A549 (cell line): ENCODE results near the gene EBI3. TPM values are rescaled to one million over a fixed set of nuclear protein-coding genes. Genes with fewer than 3 reads are reported as not detected.

Experiments used
- BHLHE40 ChIP-seq: IDR thresholded peaks from 2 replicates; pipeline ENCODE4 v1.6.1; 2012; ENCODE audit warnings: low read depth, low read length, inconsistent platforms
- CBX2 ChIP-seq: fragments of 200-600 bp; sonication (generic); IDR thresholded peaks from 2 replicates; pipeline ENCODE4 v1.6.1; 2016; ENCODE audit warnings: low read depth, mild to moderate bottlenecking, borderline replicate concordance
- CBX8 ChIP-seq: fragments of 200-600 bp; sonication (generic); IDR thresholded peaks from 2 replicates; pipeline ENCODE4 v1.6.1; 2016
- CEBPB ChIP-seq, 2 experiments: fragments of >200 bp in 1 of 2; sonication (Bioruptor Twin) in 1 of 2; formaldehyde crosslinking in 1 of 2; IDR thresholded peaks; 2 replicates each; pipeline ENCODE4 v1.6.1; 2012 to 2016
- CHD2 ChIP-seq: fragments of 150-350 bp; IDR thresholded peaks from 2 replicates; pipeline ENCODE4 v1.6.1; 2014; ENCODE audit warnings: low read length; ENCODE audit not compliant: partially characterized antibody
- CTCF ChIP-seq: fragments of >200 bp; sonication (Bioruptor Twin); formaldehyde crosslinking; IDR thresholded peaks from 3 replicates; pipeline ENCODE4 v1.5.1; 2016
- EHMT2 ChIP-seq: fragments of 200-600 bp; sonication (generic); IDR thresholded peaks from 2 replicates; pipeline ENCODE4 v1.6.1; 2016; ENCODE audit warnings: antibody characterized with exemption, low read depth, mild to moderate bottlenecking, moderate library complexity
- ELK1 ChIP-seq: fragments of 150-350 bp; IDR thresholded peaks from 2 replicates; pipeline ENCODE4 v1.6.1; 2014; ENCODE audit warnings: low read depth, mild to moderate bottlenecking, low read length
- EP300 ChIP-seq, 2 experiments: fragments of >200 bp; sonication (Bioruptor Twin); formaldehyde crosslinking; IDR thresholded peaks; 2 replicates in 1 of 2; 3 replicates in 1 of 2; pipeline ENCODE4 v1.6.1; 2016 to 2017
- FOSB ChIP-seq: fragments of 250-450 bp; sonication (Bioruptor Pico); IDR thresholded peaks from 2 replicates; pipeline ENCODE4 v1.5.0; 2020; ENCODE audit warnings: mild to moderate bottlenecking, moderate library complexity
- FOXS1 ChIP-seq: fragments of 250-450 bp; sonication (Bioruptor Pico); IDR thresholded peaks from 2 replicates; pipeline ENCODE4 v1.5.0; 2020; ENCODE audit warnings: mild to moderate bottlenecking, moderate library complexity
- GATA3 ChIP-seq: IDR thresholded peaks from 2 replicates; pipeline ENCODE4 v1.6.1; 2012; ENCODE audit warnings: borderline replicate concordance
- HDAC2 ChIP-seq: fragments of 200-600 bp; sonication (generic); IDR thresholded peaks from 2 replicates; pipeline ENCODE4 v1.6.1; 2016
- HES2 ChIP-seq: fragments of >200 bp; sonication (Bioruptor Twin); formaldehyde crosslinking; IDR thresholded peaks from 2 replicates; pipeline ENCODE4 v1.6.1; 2016
- HMGXB4 ChIP-seq: fragments of 250-450 bp; sonication (Bioruptor Pico); IDR thresholded peaks from 2 replicates; pipeline ENCODE4 v1.5.0; 2021; ENCODE audit warnings: mild to moderate bottlenecking, moderate library complexity, borderline replicate concordance
- HOXA7 ChIP-seq: fragments of 250-450 bp; sonication (Bioruptor Pico); IDR thresholded peaks from 2 replicates; pipeline ENCODE4 v1.5.0; 2020; ENCODE audit warnings: mild to moderate bottlenecking, moderate library complexity
- HOXB13 ChIP-seq: fragments of 250-450 bp; sonication (Bioruptor Pico); IDR thresholded peaks from 2 replicates; pipeline ENCODE4 v1.5.0; 2020; ENCODE audit warnings: low read depth, mild to moderate bottlenecking, moderate library complexity
- HOXB5 ChIP-seq: fragments of 250-450 bp; sonication (Bioruptor Pico); IDR thresholded peaks from 2 replicates; pipeline ENCODE4 v1.5.0; 2020; ENCODE audit warnings: mild to moderate bottlenecking, moderate library complexity
- JUN ChIP-seq, 2 experiments: fragments of >200 bp; sonication (Bioruptor Twin); formaldehyde crosslinking; IDR thresholded peaks; 2 replicates in 1 of 2; 3 replicates in 1 of 2; pipeline ENCODE4 v1.6.1; 2016 to 2017
- MAZ ChIP-seq: fragments of 150-350 bp; IDR thresholded peaks from 2 replicates; pipeline ENCODE4 v1.6.1; 2014; ENCODE audit warnings: antibody characterized with exemption, low read depth, low read length, borderline replicate concordance
- NPAS2 ChIP-seq: fragments of 250-450 bp; sonication (Bioruptor Pico); IDR thresholded peaks from 2 replicates; pipeline ENCODE4 v1.8.0; 2022; ENCODE audit warnings: mild to moderate bottlenecking, moderate library complexity, borderline replicate concordance
- NR3C1 ChIP-seq: fragments of >200 bp; sonication (Bioruptor Twin); formaldehyde crosslinking; IDR thresholded peaks from 3 replicates; pipeline ENCODE4 v1.6.1; 2017
- PHF8 ChIP-seq: fragments of 200-600 bp; sonication (generic); IDR thresholded peaks from 2 replicates; pipeline ENCODE4 v1.6.1; 2016; ENCODE audit warnings: low read depth, mild to moderate bottlenecking, antibody characterized with exemption, moderate library complexity, borderline replicate concordance
- POLR2AphosphoS2 ChIP-seq: conservative IDR thresholded peaks from 2 replicates; pipeline ENCODE4 v1.6.1; 2012; ENCODE audit warnings: low read length, improper control_type of control experiment, inconsistent platforms
- RAD21 ChIP-seq, 2 experiments: fragments of >200 bp in 1 of 2; sonication (Bioruptor Twin) in 1 of 2; formaldehyde crosslinking in 1 of 2; IDR thresholded peaks in 1 of 2; conservative IDR thresholded peaks in 1 of 2; 2 replicates in 1 of 2; 3 replicates in 1 of 2; pipeline ENCODE4 v1.6.1; 2012 to 2018; ENCODE audit warnings: inconsistent platforms in 1 of 2
- RARB ChIP-seq: fragments of 250-450 bp; sonication (Bioruptor Pico); IDR thresholded peaks from 2 replicates; pipeline ENCODE4 v1.8.0; 2021; ENCODE audit warnings: mild to moderate bottlenecking, moderate library complexity
- REST ChIP-seq: fragments of 200-600 bp; sonication (generic); IDR thresholded peaks from 2 replicates; pipeline ENCODE4 v1.6.1; 2016; ENCODE audit warnings: antibody characterized with exemption, mild to moderate bottlenecking, moderate library complexity
- SMC3 ChIP-seq: fragments of >200 bp; sonication (Bioruptor Twin); formaldehyde crosslinking; IDR thresholded peaks from 3 replicates; pipeline ENCODE4 v1.6.1; 2018; ENCODE audit warnings: inconsistent platforms
- SREBF2 ChIP-seq: fragments of 450-650 bp; IDR thresholded peaks from 2 replicates; pipeline ENCODE4 v1.6.1; 2014; ENCODE audit warnings: mild to moderate bottlenecking, moderate library complexity
- TP53 ChIP-seq: fragments of 250-450 bp; sonication (Bioruptor Pico); IDR thresholded peaks from 2 replicates; pipeline ENCODE4 v1.5.0; 2021; ENCODE audit warnings: mild to moderate bottlenecking, moderate library complexity
- ZFP36 ChIP-seq: fragments of 450-650 bp; IDR thresholded peaks from 2 replicates; pipeline ENCODE4 v1.6.1; 2014; ENCODE audit warnings: borderline replicate concordance; ENCODE audit not compliant: partially characterized antibody
- ZNF302 ChIP-seq: fragments of 250-450 bp; sonication (Bioruptor Pico); IDR thresholded peaks from 2 replicates; pipeline ENCODE4 v1.9.0; 2021; ENCODE audit warnings: inconsistent platforms, mild to moderate bottlenecking, moderate library complexity
- ZSCAN20 ChIP-seq: fragments of 250-450 bp; sonication (Bioruptor Pico); IDR thresholded peaks from 2 replicates; pipeline ENCODE4 v1.8.0; 2022; ENCODE audit warnings: mild to moderate bottlenecking, moderate library complexity
- polyA plus RNA-seq, 4 experiments: library from polyadenylated mRNA; depleted of rRNA in 3 of 4; stranded (reverse); fragments of >200 nt; fragmentation: RNase III in 1 of 4; extraction: RNeasy Plus Mini Kit Qiagen cat#74134 plus additional on column Dnase treatment in 1 of 4; gene quantifications; 2 replicates in 3 of 4; 3 replicates in 1 of 4; pipeline ENCODE4 v1.2.3, GENCODE V29; 2011 to 2017

The EBI3 gene
- polyA plus RNA-seq, 2 of the 4 experiments (the other 2 are of a cell fraction), result 1.1 to 3.6 TPM

GRCh38 chr19:4246767-4247593, 17.7 kb downstream of the EBI3 start, which contains the start of gene YJU2 (continued):
- TF ChIP-seq ZNF302 (CRISPR knock-in tag) (no peak), SMC3 (no peak), HES2 (no peak), EHMT2 (no peak), NR3C1 (no peak), HOXB5 (no peak), RARB (no peak), REST (peak; percentile 80), GATA3 (no peak), POLR2AphosphoS2 (no peak), SREBF2 (no peak), HOXA7 (CRISPR knock-in tag) (no peak), CEBPB (IDR thresholded peaks at IDR 0.05) (peak in 1 of 2 experiments; percentile 29; a peak in 1 of 4 replicates), FOSB (CRISPR knock-in tag) (no peak), TP53 (peak; percentile 49; the same call in 1 of the 2 replicates), BHLHE40 (no peak), HDAC2 (no peak), CBX2 (no peak), HOXB13 (CRISPR knock-in tag) (no peak), HMGXB4 (CRISPR knock-in tag) (peak; percentile 74; the same call in 1 of the 2 replicates), ELK1 (no peak), EP300 (IDR thresholded peaks at IDR 0.05) (no peak), CBX8 (no peak), ZSCAN20 (CRISPR knock-in tag) (no peak), ZFP36 (no peak), CTCF (peak; percentile 47), FOXS1 (CRISPR knock-in tag) (no peak), CHD2 (peak; percentile 62), NPAS2 (no peak), JUN (IDR thresholded peaks at IDR 0.05) (peak; percentile 71 to 79), RAD21 (conservative IDR thresholded peaks at IDR 0.05 in 1 of 2, IDR thresholded peaks at IDR 0.05 in 1 of 2) (peak; percentile 25; a peak in 3 of 5 replicates), PHF8 (peak; percentile 88), MAZ (no peak; the same call in 1 of the 2 replicates)
